Kidney (tissue), 14 donors: ENCODE measurements around the gene DUOXA1. TPM values are rescaled to one million over a fixed set of nuclear protein-coding genes. Genes with fewer than 3 reads are reported as not detected.

Experiments used
- DNase-seq, 5 donors: peaks; one replicate each; pipeline ENCODE4 v3.0.0-alpha.2; 2013 to 2020
- FAIRE-seq: peaks from 2 replicates; lab custom pipeline; 2012; peaks lifted over from hg19 to GRCh38; lab: Jason Lieb, UNC
- H3K27ac ChIP-seq, 2 donors: one replicate each; pipeline ENCODE4 v1.7.0; 2013; ENCODE audit warnings: low read depth in 2 of 2, low read length in 2 of 2, inconsistent platforms in 1 of 2
- H3K27me3 ChIP-seq: one replicate; pipeline ENCODE4 v1.7.1; 2013; ENCODE audit warnings: low read length, inconsistent platforms; ENCODE audit not compliant: control insufficient read depth, insufficient read depth
- H3K36me3 ChIP-seq, 3 donors: one replicate each; pipeline versions ENCODE4 v1.7.0 to v1.7.1; 2013; ENCODE audit warnings: low read length in 3 of 3, control low read depth in 1 of 3, inconsistent platforms in 1 of 3; ENCODE audit not compliant: insufficient read depth in 3 of 3, control insufficient read depth in 2 of 3
- H3K4me1 ChIP-seq, 3 donors: one replicate each; pipeline versions ENCODE4 v1.7.0 to v1.7.1; 2013; ENCODE audit warnings: low read length in 3 of 3, inconsistent platforms in 1 of 3, low read depth in 1 of 3; ENCODE audit not compliant: control insufficient read depth in 2 of 3, insufficient read depth in 2 of 3
- H3K4me3 ChIP-seq, 3 donors: one replicate each; pipeline versions ENCODE4 v1.7.0 to v1.8.1; 2013; ENCODE audit warnings: low read length in 3 of 3, control low read depth in 1 of 3, inconsistent platforms in 1 of 3
- H3K9ac ChIP-seq, 3 donors: one replicate each; pipeline versions ENCODE4 v1.7.0 to v1.7.1; 2013; ENCODE audit warnings: low read length in 3 of 3, control low read depth in 1 of 3, inconsistent platforms in 1 of 3
- H3K9me3 ChIP-seq, 3 donors: one replicate each; pipeline versions ENCODE4 v1.7.0 to v1.7.1; 2013; ENCODE audit warnings: low read length in 3 of 3, control low read depth in 1 of 3, inconsistent platforms in 1 of 3; ENCODE audit not compliant: control insufficient read depth in 2 of 3, insufficient read depth in 1 of 3
- CTCF ChIP-seq: IDR thresholded peaks from 3 replicates; pipeline ENCODE4 v1.5.1; 2012; ENCODE audit warnings: mild to moderate bottlenecking, moderate library complexity, borderline replicate concordance; ENCODE audit not compliant: insufficient read depth; ENCODE audit errors: extremely low read depth
- intact Hi-C: fragments of 100-400 bp; cut with DNase I; formaldehyde crosslinking; loops from one replicate; pipeline ENCODE4 v1.11.1; 2022
- polyA plus RNA-seq: library from polyadenylated mRNA; stranded (reverse); fragments of 350-450 nt; fragmentation: Illumina TruSeq; extraction: RNeasy Lipid Tissue Mini Kit (QIAGEN cat#74804); gene quantifications from one replicate; pipeline ENCODE4 v1.2.3, GENCODE V29; 2014; ENCODE audit warnings: low read depth, low replicate concordance; ENCODE audit not compliant: insufficient read depth
- total RNA-seq: library from RNA; stranded (reverse); fragmentation: NEBNext Ultra II Directional; extraction: Animal tissue kit (Norgen Biotek cat#: 25700); gene quantifications from one replicate; pipeline ENCODE4 v1.2.1, GENCODE V29; 2021
- donor health status: control.
- donor health status: control.
- donor health status: control.
- donor health status: control.
- donor health status: control.
- donor health status: DM: yes; HTN: yes; CAD: no.
- donor health status: Normal renal cell carcinoma (clear cell type).

The DUOXA1 gene
- total and polyA plus RNA-seq, 2 donors from 2014 or later: 0.52 to 1.4 TPM

- Histone ChIP-seq H3K9ac (no peak overlapping the region), H3K36me3 (no peaks in the 10 kb centered on the region), H3K27ac (no peak overlapping the region), H3K4me1 (peaks cover 0 to 6% (median 0%) of the 10 kb centered on the region in 3 donors), H3K9me3 (no peaks in the 10 kb centered on the region), H3K4me3 (no peak overlapping the region), H3K27me3 (peaks cover 18% of the 10 kb centered on the region)
- DNase-seq (no peak), FAIRE-seq (no peak)
- intact Hi-C loops: no loop called here
- TF ChIP-seq CTCF: no peak
These were observed 3.3 kb upstream of the DUOXA1 start for GRCh38 chr15:45132844-45133560.

GRCh38 chr15:45131510-45131909, 1.8 kb upstream of the DUOXA1 start:
- Histone ChIP-seq H3K27ac (no peak overlapping the region), H3K4me1 (peaks cover 0 to 6% (median 0%) of the 10 kb centered on the region in 3 donors), H3K4me3 (no peak overlapping the region), H3K36me3 (no peaks in the 10 kb centered on the region), H3K9me3 (no peaks in the 10 kb centered on the region), H3K27me3 (peaks cover 19% of the 10 kb centered on the region), H3K9ac (no peak overlapping the region)
- no peak for DNase-seq
- intact Hi-C loops: no loop called here
- no peak for FAIRE-seq
- TF ChIP-seq CTCF: no peak

GRCh38 chr15:45130291-45131000, 767 bp upstream of the DUOXA1 start:
- Histone ChIP-seq H3K36me3 (no peaks in the 10 kb centered on the region), H3K27ac (no peak overlapping the region), H3K4me3 (no peak overlapping the region), H3K27me3 (peaks cover 18% of the 10 kb centered on the region), H3K4me1 (peaks cover 0 to 6% (median 0%) of the 10 kb centered on the region in 3 donors), H3K9me3 (no peaks in the 10 kb centered on the region), H3K9ac (no peak overlapping the region)
- no peak for FAIRE-seq
- intact Hi-C loops: no loop called here
- TF ChIP-seq CTCF: no peak
- peak in 1 of 5 donors; percentile 39 for DNase-seq
